K562 (cell line): Measurements from ENCODE around the gene RAP1A. TPM values are rescaled to one million over a fixed set of nuclear protein-coding genes. Genes with fewer than 3 reads are reported as not detected.

Experiments used
- CBX2 ChIP-seq: fragments of 200-600 bp; sonication (generic); IDR thresholded peaks from one replicate; pipeline ENCODE4 v1.6.1; 2012; ENCODE audit warnings: mild to moderate bottlenecking, low read length, inconsistent platforms; ENCODE audit not compliant: insufficient read depth, poor library complexity, severe bottlenecking
- CBX3 ChIP-seq, 2 experiments: IDR thresholded peaks; 1 replicate in 1 of 2; 2 replicates in 1 of 2; pipeline ENCODE4 v1.6.1; 2012; ENCODE audit warnings: inconsistent platforms in 2 of 2, low read length in 2 of 2, borderline replicate concordance in 1 of 2, control low read depth in 1 of 2
- CXXC5 ChIP-seq: fragments of 250-450 bp; sonication (Bioruptor Pico); IDR thresholded peaks from 2 replicates; pipeline ENCODE4 v1.8.0; 2022; ENCODE audit warnings: inconsistent platforms, mild to moderate bottlenecking, moderate library complexity
- DDX20 ChIP-seq: fragments of 450-650 bp; IDR thresholded peaks from 2 replicates; pipeline ENCODE4 v1.6.1; 2016; ENCODE audit warnings: missing genetic modification characterization, low read depth, mild to moderate bottlenecking, missing compliant biosample characterization, moderate library complexity
- GABPB1 ChIP-seq: sonication (generic); formaldehyde crosslinking; IDR thresholded peaks from 2 replicates; pipeline ENCODE4 v1.8.0; 2022; ENCODE audit warnings: mild to moderate bottlenecking, missing genetic modification reagents
- HSF4 ChIP-seq: fragments of 250-450 bp; sonication (Bioruptor Pico); IDR thresholded peaks from 2 replicates; pipeline ENCODE4 v2.1.2; 2022; ENCODE audit warnings: mild to moderate bottlenecking, moderate library complexity, borderline replicate concordance
- IRF2 ChIP-seq: sonication (generic); formaldehyde crosslinking; IDR thresholded peaks from 2 replicates; pipeline ENCODE4 v1.8.1; 2022; ENCODE audit warnings: mild to moderate bottlenecking, missing genetic modification reagents
- L3MBTL2 ChIP-seq: fragments of 450-650 bp; IDR thresholded peaks from 2 replicates; pipeline ENCODE4 v1.6.1; 2016; ENCODE audit warnings: mild to moderate bottlenecking, moderate library complexity
- LARP7 ChIP-seq: fragments of 450-650 bp; IDR thresholded peaks from 2 replicates; pipeline ENCODE4 v1.6.1; 2016
- MTA2 ChIP-seq: fragments of 450-650 bp; IDR thresholded peaks from 2 replicates; pipeline ENCODE4 v1.6.1; 2016; ENCODE audit warnings: low read depth
- NCOA4 ChIP-seq: fragments of 450-650 bp; IDR thresholded peaks from 2 replicates; pipeline ENCODE4 v1.6.1; 2018; ENCODE audit warnings: mild to moderate bottlenecking; ENCODE audit not compliant: partially characterized antibody
- PPARD ChIP-seq: fragments of 250-450 bp; sonication (Bioruptor Pico); IDR thresholded peaks from 2 replicates; pipeline ENCODE4 v1.8.0; 2022; ENCODE audit warnings: inconsistent platforms, mild to moderate bottlenecking, moderate library complexity
- SETDB1 ChIP-seq: IDR thresholded peaks from one replicate; pipeline ENCODE4 v1.6.1; 2012; ENCODE audit warnings: low read length, control low read depth, inconsistent platforms
- SIRT6 ChIP-seq: IDR thresholded peaks from one replicate; pipeline ENCODE4 v1.6.1; 2012; ENCODE audit warnings: low read depth, mild to moderate bottlenecking, control low read depth, inconsistent platforms, low read length, moderate library complexity
- SUPT5H ChIP-seq: fragments of 450-650 bp; IDR thresholded peaks from 2 replicates; pipeline ENCODE4 v1.6.1; 2016
- TARDBP ChIP-seq: fragments of 450-650 bp; IDR thresholded peaks from 2 replicates; pipeline ENCODE4 v1.6.1; 2016
- ZEB2 ChIP-seq: fragments of 450-650 bp; IDR thresholded peaks from 2 replicates; pipeline ENCODE4 v1.6.1; 2016
- ZFP30 ChIP-seq: fragments of 250-450 bp; sonication (Bioruptor Pico); IDR thresholded peaks from 2 replicates; pipeline ENCODE4 v1.8.0; 2022; ENCODE audit warnings: moderate library complexity, mild to moderate bottlenecking, inconsistent platforms, borderline replicate concordance
- ZNF263 ChIP-seq: sonication (generic); formaldehyde crosslinking; IDR thresholded peaks from 2 replicates; pipeline ENCODE4 v1.8.0; 2022; ENCODE audit warnings: mild to moderate bottlenecking, missing genetic modification reagents, borderline replicate concordance
- ZNF41 ChIP-seq: fragments of 250-450 bp; sonication (Bioruptor Pico); conservative IDR thresholded peaks from 2 replicates; pipeline ENCODE4 v1.4.0; 2020; ENCODE audit warnings: mild to moderate bottlenecking
- polyA plus RNA-seq, 8 experiments: library from polyadenylated mRNA; depleted of rRNA in 4 of 8; stranded (reverse) in 5 of 8; unstranded in 3 of 8; fragments of >200 nt; fragmentation: Nextera tagmentation in 2 of 8; fragmentation: Illumina TruSeq in 1 of 8; extraction: Ambion mirVana in 2 of 8; extraction: Trizol in 1 of 8; gene quantifications; 2 replicates each; pipeline versions ENCODE4 v1.2.1 to v1.2.3, GENCODE V29; 2011 to 2014; ENCODE audit warnings: inconsistent platforms in 1 of 8, missing spikeins in 1 of 8
- total RNA-seq, 7 experiments: library from RNA; depleted of rRNA in 6 of 7; stranded (reverse); fragments of >200 nt in 6 of 7; fragmentation: Illumina TruSeq in 2 of 7; extraction: Trizol in 2 of 7; gene quantifications; 2 replicates each; pipeline versions ENCODE4 v1.2.1 to v1.2.3, GENCODE V29; 2011 to 2021; ENCODE audit warnings: low replicate concordance in 1 of 7
- TF ChIP-seq, protein P1 (sequence below): sonication (generic); formaldehyde crosslinking; IDR thresholded peaks from 2 replicates; pipeline ENCODE4 v1.8.0; 2022; ENCODE audit warnings: mild to moderate bottlenecking, low read depth, missing genetic modification reagents
- TF ChIP-seq, protein P2 (sequence below): IDR thresholded peaks from 2 replicates; pipeline ENCODE4 v1.6.1; 2016; ENCODE audit warnings: missing genetic modification characterization, missing compliant biosample characterization
- TF ChIP-seq, protein P3 (sequence below), 3 experiments: fragments of 200-800 bp in 1 of 3; sonication (Bioruptor generic) in 1 of 3; sonication (generic) in 1 of 3; formaldehyde crosslinking in 1 of 3; IDR thresholded peaks; 2 replicates each; pipeline versions ENCODE4 v1.6.1 to v1.8.0; 2016 to 2022; ENCODE audit warnings: mild to moderate bottlenecking in 2 of 3, missing compliant biosample characterization in 2 of 3, missing genetic modification characterization in 2 of 3, missing genetic modification reagents in 1 of 3
- TF ChIP-seq, protein P4 (sequence below): sonication (generic); formaldehyde crosslinking; IDR thresholded peaks from 2 replicates; pipeline ENCODE4 v1.8.0; 2022; ENCODE audit warnings: mild to moderate bottlenecking, missing genetic modification reagents, borderline replicate concordance

RAP1A gene
- total and polyA plus RNA-seq, 9 of the 15 experiments (the other 6 are each of a cell fraction or from before 2014, with no cell fraction given): 13.4 to 86.2 (median 32.5) TPM

DNA sequence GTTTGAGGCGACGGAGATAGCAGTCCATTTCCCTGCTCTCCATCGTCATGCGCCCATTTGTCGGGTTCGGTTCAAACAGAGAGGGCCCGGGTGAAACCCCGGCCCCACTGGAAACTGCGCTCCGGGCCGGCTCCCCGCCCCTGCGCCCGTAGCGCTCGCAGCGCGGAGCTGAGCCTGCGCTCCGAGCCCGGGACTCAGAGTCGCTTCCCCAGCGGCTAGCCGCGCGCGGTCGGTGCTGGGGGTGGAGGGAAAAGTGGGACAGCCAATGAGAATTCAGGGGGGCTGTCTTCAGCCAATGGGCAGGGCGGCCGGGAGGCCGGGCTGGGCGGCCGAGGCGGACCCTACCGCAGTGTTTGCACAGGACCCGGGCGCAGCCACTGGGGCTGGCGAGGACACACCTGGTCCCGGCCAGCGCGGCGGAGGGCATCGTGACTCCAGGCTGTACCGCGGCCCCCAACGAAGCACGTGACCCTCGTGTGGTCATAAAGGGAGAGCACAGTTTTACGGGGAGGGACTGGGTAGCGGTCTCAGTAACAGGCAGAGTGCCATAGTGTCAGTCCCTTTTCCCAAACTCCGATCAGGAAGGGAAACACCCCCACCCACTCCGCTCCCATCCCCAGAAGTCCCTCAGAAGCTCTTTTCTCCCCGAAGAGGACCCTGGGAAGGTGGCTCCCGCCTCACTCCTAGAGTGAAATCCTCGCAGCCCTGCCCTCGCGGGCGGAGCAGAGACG lies 119.8 kb downstream of the RAP1A start, which contains the start of gene INKA2 (continued):
- TF ChIP-seq, protein P1, sequence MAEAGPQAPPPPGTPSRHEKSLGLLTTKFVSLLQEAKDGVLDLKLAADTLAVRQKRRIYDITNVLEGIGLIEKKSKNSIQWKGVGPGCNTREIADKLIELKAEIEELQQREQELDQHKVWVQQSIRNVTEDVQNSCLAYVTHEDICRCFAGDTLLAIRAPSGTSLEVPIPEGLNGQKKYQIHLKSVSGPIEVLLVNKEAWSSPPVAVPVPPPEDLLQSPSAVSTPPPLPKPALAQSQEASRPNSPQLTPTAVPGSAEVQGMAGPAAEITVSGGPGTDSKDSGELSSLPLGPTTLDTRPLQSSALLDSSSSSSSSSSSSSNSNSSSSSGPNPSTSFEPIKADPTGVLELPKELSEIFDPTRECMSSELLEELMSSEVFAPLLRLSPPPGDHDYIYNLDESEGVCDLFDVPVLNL: peak; percentile 81; the same call in 1 of the 2 replicates
- TF ChIP-seq IRF2 (peak; percentile 87; the same call in 1 of the 2 replicates), ZEB2 (no peak), DDX20 (tag) (no peak), CBX3 (IDR thresholded peaks at IDR 0.05; ENCODE audit: borderline replicate concordance in 1 of 2, low read length in 2 of 2) (peak in 1 of 2 experiments; percentile 36; a peak in 1 of 3 replicates), LARP7 (no peak), NCOA4 (no peak), SIRT6 (no peak), PPARD (no peak), L3MBTL2 (peak; percentile 99), CXXC5 (CRISPR knock-in tag) (peak; percentile 77), MTA2 (no peak), TARDBP (0 out of 2 replicates have a peak, but pooled peaks have one; percentile 71), SUPT5H (no peak), ZNF263 (peak; percentile 68; the same call in 1 of the 2 replicates), ZFP30 (no peak), ZNF41 (CRISPR knock-in tag) (no peak), SETDB1 (no peak), CBX2 (no peak), GABPB1 (peak; percentile 72), HSF4 (CRISPR knock-in tag) (no peak)
- TF ChIP-seq, protein P2, sequence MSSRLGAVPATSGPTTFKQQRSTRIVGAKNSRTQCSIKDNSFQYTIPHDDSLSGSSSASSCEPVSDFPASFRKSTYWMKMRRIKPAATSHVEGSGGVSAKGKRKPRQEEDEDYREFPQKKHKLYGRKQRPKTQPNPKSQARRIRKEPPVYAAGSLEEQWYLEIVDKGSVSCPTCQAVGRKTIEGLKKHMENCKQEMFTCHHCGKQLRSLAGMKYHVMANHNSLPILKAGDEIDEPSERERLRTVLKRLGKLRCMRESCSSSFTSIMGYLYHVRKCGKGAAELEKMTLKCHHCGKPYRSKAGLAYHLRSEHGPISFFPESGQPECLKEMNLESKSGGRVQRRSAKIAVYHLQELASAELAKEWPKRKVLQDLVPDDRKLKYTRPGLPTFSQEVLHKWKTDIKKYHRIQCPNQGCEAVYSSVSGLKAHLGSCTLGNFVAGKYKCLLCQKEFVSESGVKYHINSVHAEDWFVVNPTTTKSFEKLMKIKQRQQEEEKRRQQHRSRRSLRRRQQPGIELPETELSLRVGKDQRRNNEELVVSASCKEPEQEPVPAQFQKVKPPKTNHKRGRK: no peak
- TF ChIP-seq, protein P3, sequence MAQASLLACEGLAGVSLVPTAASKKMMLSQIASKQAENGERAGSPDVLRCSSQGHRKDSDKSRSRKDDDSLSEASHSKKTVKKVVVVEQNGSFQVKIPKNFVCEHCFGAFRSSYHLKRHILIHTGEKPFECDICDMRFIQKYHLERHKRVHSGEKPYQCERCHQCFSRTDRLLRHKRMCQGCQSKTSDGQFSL (CRISPR knock-in tag; IDR thresholded peaks at IDR 0.05): peak; percentile 65
- TF ChIP-seq, protein P3 (tag; IDR thresholded peaks at IDR 0.05): no peak
- TF ChIP-seq, protein P4, sequence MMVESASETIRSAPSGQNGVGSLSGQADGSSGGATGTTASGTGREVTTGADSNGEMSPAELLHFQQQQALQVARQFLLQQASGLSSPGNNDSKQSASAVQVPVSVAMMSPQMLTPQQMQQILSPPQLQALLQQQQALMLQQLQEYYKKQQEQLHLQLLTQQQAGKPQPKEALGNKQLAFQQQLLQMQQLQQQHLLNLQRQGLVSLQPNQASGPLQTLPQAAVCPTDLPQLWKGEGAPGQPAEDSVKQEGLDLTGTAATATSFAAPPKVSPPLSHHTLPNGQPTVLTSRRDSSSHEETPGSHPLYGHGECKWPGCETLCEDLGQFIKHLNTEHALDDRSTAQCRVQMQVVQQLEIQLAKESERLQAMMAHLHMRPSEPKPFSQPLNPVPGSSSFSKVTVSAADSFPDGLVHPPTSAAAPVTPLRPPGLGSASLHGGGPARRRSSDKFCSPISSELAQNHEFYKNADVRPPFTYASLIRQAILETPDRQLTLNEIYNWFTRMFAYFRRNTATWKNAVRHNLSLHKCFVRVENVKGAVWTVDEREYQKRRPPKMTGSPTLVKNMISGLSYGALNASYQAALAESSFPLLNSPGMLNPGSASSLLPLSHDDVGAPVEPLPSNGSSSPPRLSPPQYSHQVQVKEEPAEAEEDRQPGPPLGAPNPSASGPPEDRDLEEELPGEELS (CRISPR knock-in tag): peak; percentile 96
